Fibroblast of lung (primary cell): ENCODE results near the gene ALPK1. TPM values are rescaled to one million over a fixed set of nuclear protein-coding genes. Genes with fewer than 3 reads are reported as not detected.
"Not testable (repeated sequence)": the region's sequence is repeated elsewhere in the genome, so short reads cannot be mapped to it uniquely, and the experiment has no call there.

ENCODE experiments used
- DNase-seq, 2 donors: peaks; one replicate each; pipeline versions ENCODE4 v3.0.0 to v3.0.0-alpha.2; 2010; ENCODE audit warnings: low read depth in 2 of 2
- H2AFZ ChIP-seq: 2 replicates; pipeline ENCODE4 v1.5.1; 2012; ENCODE audit warnings: low read length, control low read depth, inconsistent platforms
- H3K27ac ChIP-seq: 2 replicates; pipeline ENCODE4 v1.5.1; 2011; ENCODE audit warnings: low read length, control low read depth; ENCODE audit not compliant: insufficient read depth
- H3K27me3 ChIP-seq: 2 replicates; pipeline ENCODE4 v1.5.1; 2011; ENCODE audit warnings: mild to moderate bottlenecking, low read length; ENCODE audit not compliant: control insufficient read depth, insufficient read depth
- H3K36me3 ChIP-seq: 2 replicates; pipeline ENCODE4 v1.5.1; 2011; ENCODE audit warnings: low read length; ENCODE audit not compliant: control insufficient read depth, insufficient read depth
- H3K4me1 ChIP-seq: 2 replicates; pipeline ENCODE4 v1.5.1; 2011; ENCODE audit warnings: low read length; ENCODE audit not compliant: control insufficient read depth, insufficient read depth; ENCODE audit errors: extremely low read depth
- H3K4me2 ChIP-seq: 2 replicates; pipeline ENCODE4 v1.5.1; 2011; ENCODE audit warnings: low read length, control low read depth; ENCODE audit not compliant: insufficient read depth; ENCODE audit errors: extremely low read depth
- H3K4me3 ChIP-seq, 4 experiments: fragments of 200-600 bp in 1 of 4; sonication (generic) in 1 of 4; replicated peaks in 1 of 4; 2 replicates each; pipeline ENCODE4 v1.5.1; 2011 to 2016; ENCODE audit warnings: low read length in 4 of 4, low read depth in 3 of 4, mild to moderate bottlenecking in 3 of 4, control low read depth in 2 of 4, inconsistent platforms in 1 of 4, mixed read lengths in 1 of 4; ENCODE audit not compliant: insufficient read depth in 1 of 4; ENCODE audit errors: control extremely low read depth in 1 of 4
- H3K79me2 ChIP-seq: 2 replicates; pipeline ENCODE4 v1.5.1; 2012; ENCODE audit warnings: mild to moderate bottlenecking, low read length, inconsistent platforms; ENCODE audit not compliant: control insufficient read depth, insufficient read depth
- H3K9ac ChIP-seq: 2 replicates; pipeline ENCODE4 v1.5.1; 2011; ENCODE audit warnings: mild to moderate bottlenecking, low read length, control low read depth; ENCODE audit not compliant: insufficient read depth
- H3K9me3 ChIP-seq: 2 replicates; pipeline ENCODE4 v1.5.1; 2012; ENCODE audit warnings: low read depth, low read length; ENCODE audit not compliant: control insufficient read depth, insufficient read depth
- H4K20me1 ChIP-seq: 2 replicates; pipeline ENCODE4 v1.5.1; 2011; ENCODE audit warnings: low read length; ENCODE audit not compliant: control insufficient read depth, insufficient read depth; ENCODE audit errors: extremely low read depth
- EZH2 ChIP-seq: IDR thresholded peaks from 2 replicates; pipeline ENCODE4 v1.5.1; 2012; ENCODE audit warnings: low read length, control low read depth, mild to moderate bottlenecking; ENCODE audit errors: missing control alignments
- polyA plus RNA-seq, 2 donors: library from polyadenylated mRNA; depleted of rRNA in 1 of 2; stranded (reverse) in 1 of 2; unstranded in 1 of 2; fragments of >200 nt; gene quantifications; 2 replicates each; pipeline ENCODE4 v1.2.1, GENCODE V29; 2011 to 2012; ENCODE audit warnings: missing spikeins in 1 of 2
- total RNA-seq: library from RNA; depleted of rRNA; stranded (reverse); fragments of >200 nt; gene quantifications from 2 replicates; pipeline ENCODE4 v1.2.1, GENCODE V29; 2014
- TF ChIP-seq, protein P1 (sequence below), 2 donors: IDR thresholded peaks in 1 of 2; conservative IDR thresholded peaks in 1 of 2; 1 replicate in 1 of 2; 2 replicates in 1 of 2; pipeline ENCODE4 v1.5.1; 2011 to 2012; ENCODE audit warnings: low read length in 2 of 2, control low read depth in 1 of 2, inconsistent platforms in 1 of 2, low read depth in 1 of 2, mild to moderate bottlenecking in 1 of 2

Gene ALPK1
- total and polyA plus RNA-seq, 2 donors (not counting 1 experiment from before 2014, with no cell fraction given): 9.3 to 50.2 TPM

DNA sequence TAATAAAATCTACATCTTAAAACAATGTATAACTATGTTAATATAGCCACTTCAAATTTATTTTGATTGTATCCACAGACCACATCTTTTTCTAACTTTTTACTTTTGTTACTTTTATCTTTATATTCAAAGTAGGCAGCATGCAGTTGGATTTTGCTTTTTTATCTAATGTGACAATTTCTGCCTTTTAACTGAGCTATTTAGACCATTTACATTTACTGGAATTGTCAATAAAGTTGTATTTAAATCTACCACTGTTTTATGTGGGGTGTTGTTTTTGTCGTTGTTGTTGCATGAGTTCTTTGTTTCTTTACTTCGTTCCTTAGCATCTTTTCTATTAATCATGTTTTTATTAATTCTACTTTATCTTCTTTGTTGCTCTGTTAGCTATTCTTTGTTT is 176.8 kb downstream of the ALPK1 start:
- no peak overlapping the region for H3K27ac ChIP-seq
- H3K79me2 ChIP-seq: no peaks in the 10 kb centered on the region
- no peaks in the 10 kb centered on the region for H4K20me1 ChIP-seq
- no peak overlapping the region for H3K9ac ChIP-seq
- no peaks in the 10 kb centered on the region for H3K4me1 ChIP-seq
- no peak overlapping the region for H3K4me3 ChIP-seq
- TF ChIP-seq, protein P1, sequence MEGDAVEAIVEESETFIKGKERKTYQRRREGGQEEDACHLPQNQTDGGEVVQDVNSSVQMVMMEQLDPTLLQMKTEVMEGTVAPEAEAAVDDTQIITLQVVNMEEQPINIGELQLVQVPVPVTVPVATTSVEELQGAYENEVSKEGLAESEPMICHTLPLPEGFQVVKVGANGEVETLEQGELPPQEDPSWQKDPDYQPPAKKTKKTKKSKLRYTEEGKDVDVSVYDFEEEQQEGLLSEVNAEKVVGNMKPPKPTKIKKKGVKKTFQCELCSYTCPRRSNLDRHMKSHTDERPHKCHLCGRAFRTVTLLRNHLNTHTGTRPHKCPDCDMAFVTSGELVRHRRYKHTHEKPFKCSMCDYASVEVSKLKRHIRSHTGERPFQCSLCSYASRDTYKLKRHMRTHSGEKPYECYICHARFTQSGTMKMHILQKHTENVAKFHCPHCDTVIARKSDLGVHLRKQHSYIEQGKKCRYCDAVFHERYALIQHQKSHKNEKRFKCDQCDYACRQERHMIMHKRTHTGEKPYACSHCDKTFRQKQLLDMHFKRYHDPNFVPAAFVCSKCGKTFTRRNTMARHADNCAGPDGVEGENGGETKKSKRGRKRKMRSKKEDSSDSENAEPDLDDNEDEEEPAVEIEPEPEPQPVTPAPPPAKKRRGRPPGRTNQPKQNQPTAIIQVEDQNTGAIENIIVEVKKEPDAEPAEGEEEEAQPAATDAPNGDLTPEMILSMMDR (conservative IDR thresholded peaks at IDR 0.05 in 1 of 2, IDR thresholded peaks at IDR 0.05 in 1 of 2; ENCODE audit: low read depth in 1 of 2, low read length in 2 of 2): no peak
- no peak for TF ChIP-seq EZH2
- H3K9me3 ChIP-seq: no peaks in the 10 kb centered on the region
- H2AFZ ChIP-seq: no peak overlapping the region
- no peaks in the 10 kb centered on the region for H3K27me3 ChIP-seq
- no peaks in the 10 kb centered on the region for H3K36me3 ChIP-seq
- DNase-seq: no peak
- H3K4me2 ChIP-seq: no peak overlapping the region

DNA sequence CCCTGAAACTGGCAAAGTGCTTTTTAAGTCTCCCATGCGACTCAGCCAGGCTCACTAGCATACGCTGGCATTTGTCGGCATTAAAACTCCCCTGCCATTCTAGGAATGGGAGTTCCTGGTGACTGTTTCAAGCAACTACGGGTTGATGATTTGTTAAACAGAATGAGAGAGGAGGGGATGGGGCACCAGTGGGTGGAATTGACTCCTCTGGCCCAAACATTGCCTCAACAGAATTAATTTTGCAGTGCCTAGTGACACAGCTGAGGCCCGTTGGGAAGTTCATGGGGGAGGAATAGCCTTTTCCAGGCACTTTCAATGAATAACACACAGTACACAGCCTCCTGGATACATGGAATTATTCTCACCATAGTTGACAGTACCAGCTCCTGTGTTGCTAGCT is 188.8 kb downstream of the ALPK1 start:
- Histone ChIP-seq H4K20me1 (no peaks in the 10 kb centered on the region), H3K4me3 (no peak overlapping the region), H3K79me2 (no peaks in the 10 kb centered on the region), H3K27ac (no peak overlapping the region), H2AFZ (no peak overlapping the region), H3K27me3 (no peaks in the 10 kb centered on the region), H3K4me1 (no peaks in the 10 kb centered on the region), H3K4me2 (no peak overlapping the region), H3K9ac (no peak overlapping the region), H3K36me3 (no peaks in the 10 kb centered on the region), H3K9me3 (no peaks in the 10 kb centered on the region)
- TF ChIP-seq EZH2: no peak
- TF ChIP-seq, protein P1 (conservative IDR thresholded peaks at IDR 0.05 in 1 of 2, IDR thresholded peaks at IDR 0.05 in 1 of 2; ENCODE audit: low read depth in 1 of 2, low read length in 2 of 2): no peak
- DNase-seq: no peak

DNA sequence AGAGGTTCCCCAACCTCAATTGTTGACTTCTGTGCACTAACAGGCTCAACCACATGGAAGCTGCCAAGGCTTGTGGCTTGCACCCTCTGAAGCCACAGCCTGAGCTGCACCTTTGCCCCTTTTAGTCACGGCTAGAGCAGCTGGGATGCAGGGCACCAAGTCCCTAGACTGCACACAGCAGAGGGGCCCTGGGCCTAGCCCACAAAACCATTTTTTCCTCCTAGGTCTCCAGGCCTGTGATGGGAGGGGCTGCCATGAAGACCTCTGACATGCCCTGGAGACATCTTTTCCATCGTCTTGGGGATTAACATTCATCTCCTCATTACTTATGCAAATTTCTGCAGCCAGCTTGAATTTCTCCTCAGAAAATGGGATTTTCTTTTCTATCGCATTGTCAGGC is 193.6 kb downstream of the ALPK1 start:
- H3K36me3 ChIP-seq, H3K4me3 ChIP-seq, H3K79me2 ChIP-seq, H3K9ac ChIP-seq, H2AFZ ChIP-seq, H4K20me1 ChIP-seq, H3K27me3 ChIP-seq, H3K27ac ChIP-seq, DNase-seq, H3K4me1 ChIP-seq, H3K4me2 ChIP-seq, H3K9me3 ChIP-seq: not testable (repeated sequence)

Other genes starting within 250 kb of the ALPK1 start
- gene FAM241A, start 151.9 kb upstream of the ALPK1 start, total RNA-seq: 0.51 and 1.2 TPM in 2 replicates
- 1.1 and 1.7 TPM in 2 replicates for gene FAM241A, start 151.9 kb upstream of the ALPK1 start, polyA plus RNA-seq
- 22.1 and 30.9 TPM in 2 replicates for gene AP1AR, start 65.6 kb upstream of the ALPK1 start, total RNA-seq
- gene AP1AR, start 65.6 kb upstream of the ALPK1 start, polyA plus RNA-seq: 8.4 and 9.4 TPM in 2 replicates
- gene TIFA, start 11.5 kb upstream of the ALPK1 start, total RNA-seq: 3.9 and 4.6 TPM in 2 replicates
- gene TIFA, start 11.5 kb upstream of the ALPK1 start, polyA plus RNA-seq: 4.2 and 5.0 TPM in 2 replicates
- gene NEUROG2, start 218.8 kb downstream of the ALPK1 start, total RNA-seq: not detected in 2 replicates
- gene NEUROG2, start 218.8 kb downstream of the ALPK1 start, polyA plus RNA-seq: not detected in 2 replicates